HepG2 (cell line): ENCODE data around the gene MYO7A. TPM values are rescaled to one million over a fixed set of nuclear protein-coding genes. Genes with fewer than 3 reads are reported as not detected.

Source experiments
- BRD4 ChIP-seq: sonication (generic); formaldehyde crosslinking; IDR thresholded peaks from 2 replicates; pipeline ENCODE4 v1.4.0; 2020; ENCODE audit warnings: missing genetic modification reagents
- CHD2 ChIP-seq: IDR thresholded peaks from 2 replicates; pipeline ENCODE4 v1.6.1; 2011; ENCODE audit warnings: low read depth, low read length, improper control_type of control experiment
- HIVEP1 ChIP-seq: sonication (generic); formaldehyde crosslinking; IDR thresholded peaks from 2 replicates; pipeline ENCODE4 v1.4.0; 2020; ENCODE audit warnings: mild to moderate bottlenecking, missing genetic modification reagents
- KIAA2018 ChIP-seq: sonication (generic); formaldehyde crosslinking; IDR thresholded peaks from 2 replicates; pipeline ENCODE4 v1.5.0; 2020; ENCODE audit warnings: mild to moderate bottlenecking, missing genetic modification reagents, borderline replicate concordance
- KLF16 ChIP-seq, 2 experiments: sonication (generic) in 1 of 2; formaldehyde crosslinking in 1 of 2; IDR thresholded peaks; 2 replicates each; pipeline versions ENCODE4 v1.6.1 to v1.8.0; 2016 to 2023; ENCODE audit warnings: missing genetic modification reagents in 2 of 2, missing compliant biosample characterization in 1 of 2
- MATR3 ChIP-seq: sonication (generic); formaldehyde crosslinking; IDR thresholded peaks from 2 replicates; pipeline ENCODE4 v1.4.0; 2020; ENCODE audit warnings: missing genetic modification reagents
- SP4 ChIP-seq: sonication (generic); formaldehyde crosslinking; IDR thresholded peaks from 2 replicates; pipeline ENCODE4 v1.8.1; 2023; ENCODE audit warnings: mild to moderate bottlenecking, missing genetic modification reagents
- ZGPAT ChIP-seq: IDR thresholded peaks from 2 replicates; pipeline ENCODE4 v1.6.1; 2016; ENCODE audit warnings: mild to moderate bottlenecking
- ZNF761 ChIP-seq: sonication (generic); formaldehyde crosslinking; conservative IDR thresholded peaks from 2 replicates; pipeline ENCODE4 v1.4.0; 2020; ENCODE audit warnings: mild to moderate bottlenecking, missing genetic modification reagents
- ZNF770 ChIP-seq: sonication (generic); formaldehyde crosslinking; IDR thresholded peaks from 2 replicates; pipeline ENCODE4 v1.5.0; 2020; ENCODE audit warnings: mild to moderate bottlenecking, missing genetic modification reagents
- ZNF790 ChIP-seq: sonication (generic); formaldehyde crosslinking; IDR thresholded peaks from 2 replicates; pipeline ENCODE4 v1.8.0; 2022; ENCODE audit warnings: missing genetic modification reagents, mild to moderate bottlenecking, borderline replicate concordance
- polyA plus RNA-seq, 8 experiments: library from polyadenylated mRNA; depleted of rRNA in 3 of 8; stranded (reverse) in 7 of 8; unstranded in 1 of 8; fragments of >200 nt; fragmentation: Illumina TruSeq in 4 of 8; extraction: Trizol in 4 of 8; gene quantifications; 2 replicates each; pipeline versions ENCODE4 v1.2.1 to v1.2.3, GENCODE V29; 2011 to 2016; ENCODE audit warnings: low read depth in 4 of 8, missing spikeins in 1 of 8, mixed read lengths in 1 of 8; ENCODE audit not compliant: insufficient read depth in 1 of 8
- total RNA-seq, 5 experiments: library from RNA; depleted of rRNA; stranded (reverse); fragments of >200 nt; fragmentation: Illumina TruSeq; extraction: Trizol; gene quantifications; 2 replicates each; pipeline ENCODE4 v1.2.3, GENCODE V29; 2016; ENCODE audit warnings: low read depth in 1 of 5

MYO7A gene
- total and polyA plus RNA-seq, 2 of the 13 experiments (the other 11 are each of a cell fraction or from before 2014, with no cell fraction given): 7.5 to 10.0 TPM

- TF ChIP-seq KIAA2018 (CRISPR knock-in tag) (no peak), ZGPAT (CRISPR knock-in tag) (peak; percentile 78), ZNF761 (CRISPR knock-in tag) (no peak), KLF16 (CRISPR knock-in tag; IDR thresholded peaks at IDR 0.05) (no peak), CHD2 (no peak), HIVEP1 (CRISPR knock-in tag) (peak; percentile 33; the same call in 1 of the 2 replicates), ZNF790 (CRISPR knock-in tag) (no peak), ZNF770 (CRISPR knock-in tag) (peak; percentile 75), BRD4 (CRISPR knock-in tag) (0 out of 2 replicates have a peak, but pooled peaks have one; percentile 45), MATR3 (no peak), SP4 (CRISPR knock-in tag) (peak; percentile 65; the same call in 1 of the 2 replicates)
Measured at GRCh38 chr11:77130763-77131513, 2.9 kb downstream of the MYO7A start (continued).
